HG02943 (cell line): ENCODE results near the gene CIB4.
"Not testable (repeated sequence)": the region's sequence is repeated elsewhere in the genome, so short reads cannot be mapped to it uniquely, and the experiment has no call there.

Experiments used
- ATAC-seq: cut with Tn5 transposase; IDR thresholded peaks from one replicate; pipeline ENCODE4 v1.9.1; 2021; ENCODE audit warnings: mild to moderate bottlenecking, low read depth, moderate library complexity; ENCODE audit not compliant: unreplicated experiment

Gene CIB4

DNA sequence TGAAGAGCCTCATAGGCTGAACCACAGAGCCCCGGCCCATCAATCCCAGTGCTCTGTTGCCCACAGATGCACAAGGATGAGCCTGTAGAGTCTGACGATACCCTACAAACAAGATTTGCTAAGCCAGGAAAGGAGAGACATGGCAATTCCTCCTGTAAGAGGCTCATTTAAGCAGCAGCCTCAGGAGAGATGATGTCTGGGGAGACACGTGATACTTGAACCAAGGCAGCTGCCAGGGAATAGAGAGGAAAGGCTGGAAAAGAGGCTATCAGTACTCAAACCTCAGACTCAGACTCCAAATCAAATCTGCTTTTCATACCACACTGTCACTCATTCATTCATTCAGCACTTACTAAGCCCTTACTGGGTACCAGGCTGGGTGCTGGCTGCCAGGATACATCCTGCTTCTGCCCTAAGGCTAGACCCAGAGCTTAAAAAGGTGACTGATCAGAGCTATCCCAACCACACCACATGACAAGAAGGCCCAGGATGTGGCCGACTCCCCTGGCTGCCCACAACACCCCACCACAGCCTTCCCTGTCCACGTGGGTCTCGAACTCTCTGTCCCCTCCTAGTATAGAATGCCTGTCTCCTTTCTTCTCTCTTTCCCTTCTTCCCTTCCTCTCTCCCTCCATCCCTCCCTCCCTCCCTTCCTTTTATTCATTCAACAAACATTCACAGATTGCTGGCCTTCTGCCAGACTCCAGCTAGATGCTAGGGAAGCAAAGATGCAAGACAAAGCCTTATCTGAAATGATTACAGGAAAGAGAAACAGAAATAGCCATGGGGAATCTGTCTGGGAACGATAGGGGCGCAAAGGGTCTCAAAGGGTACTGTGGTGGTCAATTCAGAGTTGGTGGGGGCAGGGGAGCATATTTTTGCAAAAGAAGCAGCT is 27.9 kb upstream of the CIB4 start:
- ATAC-seq = no peak

- no peak for ATAC-seq
Observed at GRCh38 chr2:26668041-26668440, 26.9 kb upstream of the CIB4 start.

GRCh38 chr2:26666671-26667070 is 25.5 kb upstream of the CIB4 start:
- no peak for ATAC-seq

GRCh38 chr2:26665296-26665695 is 24.1 kb upstream of the CIB4 start:
- not testable (repeated sequence) for ATAC-seq

DNA sequence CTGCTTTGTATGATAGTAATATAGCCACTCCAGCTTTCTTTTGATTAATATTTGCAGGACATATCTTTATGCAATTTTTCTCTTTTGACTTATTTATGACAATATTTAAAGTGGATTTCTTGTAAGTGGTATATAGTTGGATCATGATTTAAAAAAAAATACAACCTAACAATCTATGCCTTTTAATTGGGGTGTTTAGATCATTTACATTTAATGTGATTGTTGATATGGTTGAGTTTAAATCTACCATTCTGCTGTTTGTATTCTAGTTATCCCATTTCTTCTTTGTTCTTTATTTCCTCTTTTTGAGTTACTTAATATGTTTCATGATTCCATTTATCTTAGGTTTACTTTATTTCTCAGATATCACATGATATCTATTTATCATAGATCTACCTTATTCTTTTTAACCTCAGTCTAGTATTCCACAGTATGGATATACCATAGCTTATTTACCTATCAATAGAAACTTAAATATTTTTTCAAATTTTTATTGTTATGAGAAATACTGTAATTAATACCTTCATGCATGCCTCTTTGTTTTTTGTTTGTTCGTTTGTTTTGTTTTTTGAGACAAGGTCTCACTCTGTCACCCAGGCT is 19.3 kb upstream of the CIB4 start:
- ATAC-seq = no peak

DNA sequence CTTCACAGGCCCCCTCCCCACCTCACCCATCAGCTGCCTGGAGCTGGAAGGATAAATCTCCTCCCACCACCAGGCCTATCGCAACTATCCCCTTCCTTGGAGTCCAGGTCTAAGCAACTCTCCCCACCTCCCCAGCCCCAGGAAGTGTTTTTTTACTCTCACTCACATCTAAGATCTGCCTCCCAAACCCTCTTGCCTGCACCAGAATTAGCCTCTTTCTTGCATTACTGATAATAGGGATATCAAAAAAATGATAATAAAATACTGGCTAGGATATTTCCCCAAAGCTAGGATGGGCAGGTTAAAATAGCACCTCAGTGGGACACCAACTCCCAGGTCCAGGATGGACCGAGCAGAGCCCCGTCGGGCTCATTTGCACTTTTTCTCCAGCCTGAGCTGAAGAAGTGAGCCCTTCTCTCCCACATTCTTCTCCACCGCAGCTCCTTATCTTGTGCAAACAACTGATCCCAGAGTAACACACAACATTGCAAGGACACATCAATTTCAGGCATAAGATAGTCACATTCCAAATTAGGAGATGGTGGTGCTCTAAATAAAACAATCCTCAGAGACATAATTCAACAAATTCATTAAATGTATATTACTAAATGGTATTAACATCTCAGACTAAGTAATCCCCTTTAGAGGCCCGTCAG is 17.7 kb upstream of the CIB4 start:
- no peak for ATAC-seq

GRCh38 chr2:26657265-26657664 is 16.1 kb upstream of the CIB4 start:
- no peak for ATAC-seq

DNA sequence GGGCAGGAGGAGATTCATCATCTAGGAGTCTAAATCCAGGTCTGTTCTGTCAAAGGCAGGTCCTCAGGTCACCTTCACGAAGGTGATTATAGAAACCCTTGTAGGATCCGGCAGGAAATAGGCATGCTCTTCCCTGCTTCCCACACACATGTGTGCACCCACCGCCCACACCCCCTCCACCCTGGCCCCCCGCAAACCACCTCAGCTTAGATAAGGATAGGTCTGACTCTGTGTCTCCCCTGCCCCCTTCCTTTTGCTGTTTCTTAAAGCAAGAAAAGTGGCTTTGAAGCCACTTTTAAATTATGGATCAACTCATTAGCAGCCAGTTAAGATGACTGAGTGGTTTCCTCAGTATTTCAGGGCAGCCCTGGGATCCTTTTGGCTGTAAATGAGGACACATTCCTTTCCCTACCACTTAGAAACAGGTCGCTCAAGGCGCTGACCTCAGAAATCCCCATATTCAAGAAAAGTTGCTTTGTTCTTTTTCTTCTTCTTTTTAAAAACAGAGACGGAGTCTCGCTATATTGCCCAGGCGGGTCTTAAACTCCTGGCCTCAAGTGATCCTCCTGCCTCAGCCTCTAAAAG is 14.5 kb upstream of the CIB4 start:
- no peak for ATAC-seq

DNA sequence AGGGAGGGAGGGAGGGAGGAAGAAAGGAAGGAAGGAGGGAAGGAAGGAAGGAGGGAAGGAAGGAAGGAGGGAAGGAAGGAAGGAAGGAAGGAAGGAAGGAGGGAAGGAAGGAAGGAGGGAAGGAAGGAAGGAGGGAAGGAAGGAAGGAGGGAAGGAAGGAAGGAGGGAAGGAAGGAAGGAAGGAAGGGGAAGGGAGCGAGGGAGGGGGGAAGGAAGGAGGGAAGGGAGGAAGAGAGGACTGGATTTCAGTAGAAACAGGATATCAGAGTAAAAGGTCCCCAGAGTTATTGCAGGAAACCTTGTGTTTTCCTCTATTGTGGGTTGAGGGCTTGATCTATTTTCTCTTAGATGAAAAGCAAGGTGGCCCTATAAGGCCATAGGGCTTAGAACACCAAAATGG is 14.0 kb upstream of the CIB4 start:
- not testable (repeated sequence) for ATAC-seq

DNA sequence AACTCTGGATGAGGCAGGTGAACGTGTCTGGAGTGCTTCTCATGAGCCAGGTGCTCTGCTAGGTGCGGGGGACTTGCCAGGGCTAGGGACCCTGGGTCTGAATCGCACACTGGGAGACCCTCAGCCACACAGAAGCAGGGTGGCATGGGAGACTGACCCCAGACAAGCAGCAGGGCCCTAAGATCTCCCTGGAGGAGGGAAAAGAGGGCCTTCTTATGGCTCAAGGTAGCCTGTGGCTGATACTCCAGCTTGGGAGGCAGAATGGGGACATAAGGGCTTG is 12.8 kb upstream of the CIB4 start:
- no peak for ATAC-seq

DNA sequence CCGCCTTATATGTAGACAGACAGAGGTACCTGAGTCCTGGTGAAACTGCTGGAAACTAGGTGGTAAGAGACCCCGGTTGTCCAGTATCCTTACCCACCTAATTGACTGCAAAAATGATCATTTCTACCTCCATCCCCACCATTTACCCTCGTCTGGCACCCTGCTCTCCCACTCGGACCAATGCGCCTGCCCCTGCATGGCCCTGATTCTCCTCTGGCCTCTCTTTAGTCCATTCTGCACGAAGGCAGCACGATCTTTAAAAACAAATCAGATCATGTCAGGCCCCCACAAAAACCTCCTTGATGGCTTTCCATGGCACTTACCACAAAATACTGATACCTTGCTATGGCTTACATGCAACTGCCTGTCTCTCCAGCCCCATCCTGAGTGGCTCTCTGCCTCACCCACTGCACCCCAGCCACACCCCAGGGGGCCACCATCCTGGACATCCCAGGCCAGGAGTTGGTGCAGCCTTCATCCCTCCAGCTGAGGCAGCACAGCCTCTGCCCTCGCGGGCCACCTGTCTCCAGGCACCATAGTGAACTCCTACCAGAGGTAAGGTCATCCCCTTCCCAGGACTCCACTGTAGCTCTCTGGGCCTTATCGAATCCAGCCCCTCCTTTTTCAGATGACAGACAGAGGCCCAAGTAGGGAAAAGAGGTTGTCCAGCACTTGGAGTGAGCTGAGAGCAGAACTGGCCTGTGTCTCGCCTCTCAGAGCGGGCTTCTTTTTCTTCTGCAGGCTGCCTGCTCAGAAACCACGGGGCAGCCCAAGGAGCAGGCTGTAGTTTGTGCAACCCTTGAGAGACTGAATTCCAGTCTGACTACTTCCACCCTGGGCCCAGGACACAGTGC is 12.3 kb upstream of the CIB4 start:
- no peak for ATAC-seq

DNA sequence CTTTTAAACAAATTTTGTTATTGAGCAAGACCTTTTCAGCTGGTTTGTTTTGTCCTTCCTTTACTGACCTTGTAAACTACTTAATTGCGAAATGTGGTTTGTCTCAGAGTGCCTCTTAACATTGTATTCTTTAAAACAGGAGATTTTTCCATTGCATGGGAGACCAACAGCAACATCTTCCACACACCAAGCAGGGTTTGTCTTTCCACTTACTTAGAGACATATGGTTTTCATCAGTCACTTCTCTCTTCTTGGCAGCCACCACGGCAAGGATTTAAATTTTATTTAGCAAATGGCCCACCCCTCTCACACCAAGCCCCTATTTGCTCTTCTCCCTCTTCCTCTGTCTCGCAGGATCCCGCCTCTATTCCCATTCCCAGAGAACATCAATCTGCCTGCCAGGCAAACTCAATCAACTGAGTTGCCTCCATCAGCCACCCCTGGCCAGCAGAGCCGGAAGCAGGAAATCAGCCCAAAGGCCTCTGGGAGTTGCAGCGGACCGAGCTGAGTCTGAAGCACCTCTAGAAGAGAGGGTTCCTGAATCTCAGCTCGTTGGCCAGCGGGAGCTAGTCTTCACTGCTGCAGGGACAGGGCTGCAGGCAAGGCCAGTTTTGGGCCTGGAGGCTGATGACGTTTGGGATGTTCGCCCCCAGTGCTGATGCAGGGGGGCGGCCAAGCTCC is 11.3 kb upstream of the CIB4 start:
- no peak for ATAC-seq

DNA sequence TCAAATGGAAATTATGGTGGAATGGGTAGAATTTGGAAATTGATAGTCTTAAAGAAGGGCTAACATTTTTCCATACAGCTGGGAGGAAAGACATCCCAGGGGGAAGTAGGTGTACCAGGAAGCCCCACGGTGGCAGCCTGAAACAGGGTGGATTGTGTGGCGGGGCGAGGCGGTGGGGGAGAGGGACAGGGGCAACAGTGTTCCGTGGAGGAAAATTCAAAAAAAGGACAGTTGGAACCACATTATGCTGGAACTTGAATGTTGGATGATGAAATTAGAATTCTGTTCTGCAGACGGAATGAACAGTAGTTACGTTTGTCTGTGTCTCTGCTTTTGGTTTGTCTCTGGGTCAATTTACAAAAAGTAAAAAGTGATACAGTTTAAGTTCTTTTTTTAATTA is 10.6 kb upstream of the CIB4 start:
- no peak for ATAC-seq

DNA sequence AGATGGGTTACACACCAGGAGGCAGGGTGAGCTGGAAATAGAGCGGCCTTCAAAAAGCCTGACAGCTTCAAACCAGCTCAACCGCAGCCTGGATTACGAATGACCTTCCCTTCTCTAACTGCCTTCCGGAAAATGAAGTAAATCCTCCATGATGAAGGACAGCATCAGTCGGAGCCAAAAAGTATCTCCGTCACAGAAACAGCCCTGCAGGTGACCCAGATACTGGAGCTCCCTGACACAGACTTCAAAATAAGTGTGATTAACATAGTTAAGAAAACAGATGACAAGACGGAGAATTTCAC is 10.3 kb upstream of the CIB4 start:
- no peak for ATAC-seq

DNA sequence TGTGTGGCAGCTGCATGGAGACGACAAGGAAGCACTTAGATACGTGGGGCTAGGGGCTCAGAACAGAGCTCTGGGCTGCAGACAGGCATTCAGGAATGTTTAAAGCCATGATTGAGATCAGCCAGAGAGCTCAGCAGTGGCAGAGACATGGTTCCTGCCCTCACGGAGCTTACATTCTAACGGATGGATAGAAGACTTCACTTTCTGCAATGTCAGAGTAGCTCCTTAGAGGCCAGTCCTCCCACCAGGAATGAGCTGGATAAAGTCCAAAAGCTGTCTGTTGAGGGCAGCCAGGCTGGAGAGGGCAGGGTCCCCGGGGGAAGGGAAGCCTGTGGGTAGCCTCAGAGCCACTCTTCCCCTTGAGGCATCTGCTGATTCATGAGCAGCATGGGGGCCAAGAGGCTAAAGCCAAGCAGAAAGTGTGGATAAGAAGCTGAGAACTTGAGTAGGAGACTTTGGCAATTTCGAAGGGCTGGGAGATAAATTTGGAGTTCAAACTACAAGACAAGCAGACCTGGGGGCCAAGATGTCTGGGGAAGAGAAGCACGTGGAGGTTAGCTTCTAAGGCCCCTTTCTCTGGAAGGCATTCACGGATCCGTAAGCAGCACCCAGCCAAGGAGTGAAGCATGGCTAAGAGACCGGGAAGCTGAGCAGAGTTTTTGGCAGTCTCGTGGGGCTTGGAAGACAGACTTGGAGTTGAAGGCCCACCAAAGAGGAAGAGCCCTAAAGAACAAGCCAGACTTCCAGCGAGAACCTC is 9.7 kb upstream of the CIB4 start:
- no peak for ATAC-seq

GRCh38 chr2:26649992-26650712 is 9.0 kb upstream of the CIB4 start:
- ATAC-seq = no peak

DNA sequence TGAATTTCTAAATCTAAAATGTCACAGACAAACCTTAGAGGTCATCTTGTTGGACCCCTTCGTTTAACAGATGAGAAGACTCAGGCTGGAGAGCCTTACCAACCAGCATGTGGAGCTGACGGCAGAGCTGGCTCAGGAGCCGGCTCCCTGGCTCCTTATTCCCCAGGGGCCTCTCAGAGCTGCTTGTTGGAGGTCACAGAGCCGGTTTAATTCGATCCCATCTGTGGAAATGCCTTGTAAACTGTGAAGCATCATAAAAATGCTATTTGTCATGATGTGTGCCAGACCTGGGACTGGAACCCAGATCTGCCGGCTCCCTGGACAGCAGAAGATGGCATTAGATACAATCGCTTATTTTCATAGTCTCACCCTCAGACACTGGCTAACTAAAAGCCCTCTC is 8.2 kb upstream of the CIB4 start:
- no peak for ATAC-seq

DNA sequence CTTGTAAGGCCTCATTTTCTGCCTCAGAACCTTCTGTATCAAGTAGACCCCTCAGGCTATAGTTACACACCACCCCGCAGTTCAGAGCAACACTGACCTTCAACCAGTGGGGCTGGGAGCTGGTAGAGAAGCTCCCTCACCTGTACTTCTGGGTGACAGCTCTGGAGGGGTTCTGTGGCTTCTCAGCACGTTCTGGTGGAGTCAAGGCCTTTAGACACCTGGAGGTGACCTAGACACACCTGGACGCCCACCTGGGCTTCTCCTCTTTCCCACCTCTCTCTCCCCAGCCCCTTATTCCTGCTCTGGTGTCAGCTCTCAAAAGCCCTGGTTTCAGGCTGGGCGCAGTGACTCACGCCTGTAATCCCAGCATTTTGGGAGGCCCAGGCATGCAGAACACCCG is 7.3 kb upstream of the CIB4 start:
- ATAC-seq = no peak

- no peak for ATAC-seq
Observed at GRCh38 chr2:26647981-26648380, 6.8 kb upstream of the CIB4 start.
